CD4-positive, alpha-beta T cell treated with Interleukin-15 for 1 hour (primary cell): ENCODE measurements around the gene LKAAEAR1.

Experiments
- DNase-seq: peaks from one replicate; pipeline ENCODE4 v3.0.0-alpha.2; 2020

The LKAAEAR1 gene

DNA sequence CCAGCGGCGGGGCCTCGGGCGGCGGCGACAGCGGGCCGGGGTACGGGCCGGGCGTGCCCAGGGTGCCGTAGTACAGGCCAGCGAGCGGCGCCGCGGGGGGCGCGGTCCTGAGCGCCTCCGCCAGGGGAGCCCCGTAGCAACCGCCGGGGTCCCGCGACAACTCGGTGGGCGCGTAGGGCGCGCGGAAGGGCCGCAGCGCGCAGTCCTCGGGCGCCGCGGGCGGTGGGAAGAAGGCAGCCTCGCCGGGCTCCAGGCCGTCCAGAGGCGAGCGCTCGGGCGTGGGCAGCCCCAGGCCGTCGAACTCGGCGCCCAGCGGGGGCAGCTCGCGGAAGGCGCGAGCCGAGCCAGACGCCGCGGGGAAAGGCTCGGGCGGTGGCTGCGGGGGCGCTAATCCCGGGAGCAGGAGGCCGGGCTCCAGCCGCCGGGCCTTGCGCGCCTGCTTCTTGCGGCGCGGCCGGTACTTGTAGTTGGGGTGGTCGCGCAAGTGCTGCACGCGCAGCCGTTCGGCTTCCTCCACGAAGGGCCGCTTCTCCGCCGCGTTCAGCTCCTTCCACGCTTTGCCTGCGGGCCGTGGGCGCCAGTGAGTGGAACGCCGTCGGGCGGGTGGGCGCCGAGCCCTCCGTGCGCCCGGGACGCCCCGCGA lies 35.7 kb downstream of the LKAAEAR1 start:
- DNase-seq: no peak

DNA sequence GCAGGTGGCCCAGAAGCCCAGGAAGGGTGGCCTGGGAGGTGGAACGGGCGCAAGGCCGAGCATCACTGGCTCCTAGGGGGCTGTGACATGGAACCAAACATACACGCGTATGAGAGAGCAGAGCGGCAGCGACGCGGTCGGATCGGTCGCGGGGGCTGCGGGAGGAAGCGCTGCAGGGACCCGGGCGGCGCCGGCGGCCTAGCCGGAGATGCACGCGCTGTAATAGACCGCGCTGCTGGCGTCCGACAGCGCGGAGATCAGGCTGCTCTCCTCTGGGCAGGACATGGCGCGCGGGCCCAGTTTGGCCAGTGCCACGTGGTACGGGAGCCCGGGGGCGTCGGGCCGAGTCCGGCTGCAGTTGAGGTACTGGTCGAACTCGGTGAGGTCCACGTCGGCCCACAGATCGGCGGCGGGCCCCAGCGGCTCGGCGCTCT lies 36.2 kb downstream of the LKAAEAR1 start:
- no peak for DNase-seq

DNA sequence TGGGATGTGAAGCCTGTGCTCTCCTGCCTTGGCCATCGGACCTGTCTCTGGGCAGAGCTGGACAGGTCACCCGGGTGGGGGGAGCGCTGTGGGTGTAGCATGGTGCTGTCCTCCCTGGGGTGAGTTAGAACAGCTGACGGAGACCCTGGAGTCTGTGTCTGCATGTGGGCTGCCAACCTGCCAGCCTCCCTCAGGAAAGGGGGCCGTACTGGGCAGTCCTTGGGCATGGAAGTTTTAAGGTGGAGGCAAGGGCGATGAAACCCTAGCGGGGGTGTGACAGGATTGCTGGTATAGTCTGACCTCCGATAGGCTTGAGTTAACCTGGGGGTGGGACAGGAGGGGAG lies 37.2 kb downstream of the LKAAEAR1 start:
- DNase-seq: no peak

DNA sequence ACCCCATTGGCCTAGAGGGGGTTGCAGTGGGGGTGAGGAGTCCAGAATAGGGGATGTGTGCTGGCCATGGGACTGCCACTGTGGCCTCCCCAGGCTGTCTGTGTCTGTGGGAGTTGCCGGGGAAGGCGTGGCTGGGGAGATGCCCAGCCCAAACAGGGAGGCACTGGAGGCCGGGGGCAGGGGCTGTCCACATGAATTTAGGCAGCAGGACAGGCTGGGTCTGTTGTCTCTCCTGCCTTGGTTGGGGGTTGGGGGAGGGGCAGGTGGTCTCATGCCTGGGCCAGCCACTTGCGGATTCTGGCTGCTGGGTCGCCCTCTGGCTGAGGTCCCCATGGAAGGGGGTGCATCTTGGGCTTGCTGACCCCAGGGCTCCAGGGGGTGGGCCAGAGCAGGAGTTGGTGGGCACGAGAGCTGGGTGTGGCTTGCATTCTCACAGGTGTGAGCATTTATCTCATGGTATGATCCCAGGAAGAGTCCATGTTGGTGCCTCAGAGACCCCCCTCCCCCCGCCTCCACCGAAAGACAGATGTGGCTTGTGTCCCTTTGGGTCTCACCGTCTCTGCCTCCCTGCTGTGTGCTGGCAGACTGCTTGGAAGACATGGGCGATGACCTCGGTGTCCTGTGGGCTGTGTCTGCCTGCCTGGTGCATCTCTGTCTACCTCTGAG lies 38.7 kb downstream of the LKAAEAR1 start:
- DNase-seq: no peak

DNA sequence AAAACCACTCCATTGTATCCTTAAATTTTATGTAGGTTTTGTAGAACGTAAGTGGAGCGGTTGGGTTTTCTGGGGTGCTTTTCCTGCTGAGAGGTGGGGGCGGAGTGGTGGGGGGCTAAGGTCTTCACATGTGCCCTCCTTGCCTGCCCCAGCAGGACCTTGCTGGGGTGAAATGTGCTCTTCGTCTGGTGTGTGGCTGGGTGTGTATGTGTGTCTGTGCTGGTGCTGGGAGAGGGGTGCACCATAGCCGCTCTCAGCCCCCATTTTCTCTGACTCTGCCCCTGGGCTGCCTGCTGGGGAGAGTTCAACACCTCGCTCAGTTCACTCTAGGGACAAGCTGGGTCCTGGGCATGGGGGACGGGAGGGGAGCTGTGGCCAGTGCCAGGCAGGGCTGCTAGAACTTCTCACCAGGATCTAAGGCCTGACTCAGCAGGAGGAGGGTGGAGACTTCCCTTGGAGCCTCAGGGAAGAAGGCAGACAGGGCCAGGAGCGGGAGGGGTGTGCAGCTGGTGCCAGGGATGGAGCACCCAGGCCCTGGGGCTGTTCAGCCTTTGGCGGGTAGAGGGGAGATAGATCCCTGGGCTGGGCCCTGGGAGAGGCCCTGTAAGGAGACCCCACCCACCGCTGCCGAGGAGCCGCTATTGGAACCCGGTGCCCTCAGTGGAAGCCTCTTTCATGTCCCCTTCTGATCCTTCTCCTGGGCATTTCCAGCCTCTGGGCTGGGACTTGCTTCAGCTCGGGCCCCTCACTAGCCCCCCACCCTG lies 39.5 kb downstream of the LKAAEAR1 start:
- DNase-seq: no peak

DNA sequence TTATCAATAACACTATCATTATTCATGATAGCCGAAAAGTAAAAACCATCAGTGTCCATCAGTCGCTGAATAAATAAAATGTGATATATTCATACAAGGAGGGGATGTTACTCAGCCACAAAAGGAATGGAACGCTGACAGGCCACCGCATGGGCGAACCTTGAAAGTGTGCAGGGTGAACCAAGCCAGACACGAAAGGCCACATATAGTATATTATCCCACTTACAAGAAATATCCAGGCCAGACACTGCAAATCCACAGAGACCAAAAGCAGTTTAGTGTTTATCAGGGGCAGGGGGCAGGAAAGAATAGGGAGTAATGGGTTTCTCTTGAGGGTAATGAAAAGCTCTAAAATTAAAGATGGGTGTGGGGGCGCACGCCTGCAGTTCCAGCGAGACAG lies 40.4 kb downstream of the LKAAEAR1 start:
- no peak for DNase-seq

DNA sequence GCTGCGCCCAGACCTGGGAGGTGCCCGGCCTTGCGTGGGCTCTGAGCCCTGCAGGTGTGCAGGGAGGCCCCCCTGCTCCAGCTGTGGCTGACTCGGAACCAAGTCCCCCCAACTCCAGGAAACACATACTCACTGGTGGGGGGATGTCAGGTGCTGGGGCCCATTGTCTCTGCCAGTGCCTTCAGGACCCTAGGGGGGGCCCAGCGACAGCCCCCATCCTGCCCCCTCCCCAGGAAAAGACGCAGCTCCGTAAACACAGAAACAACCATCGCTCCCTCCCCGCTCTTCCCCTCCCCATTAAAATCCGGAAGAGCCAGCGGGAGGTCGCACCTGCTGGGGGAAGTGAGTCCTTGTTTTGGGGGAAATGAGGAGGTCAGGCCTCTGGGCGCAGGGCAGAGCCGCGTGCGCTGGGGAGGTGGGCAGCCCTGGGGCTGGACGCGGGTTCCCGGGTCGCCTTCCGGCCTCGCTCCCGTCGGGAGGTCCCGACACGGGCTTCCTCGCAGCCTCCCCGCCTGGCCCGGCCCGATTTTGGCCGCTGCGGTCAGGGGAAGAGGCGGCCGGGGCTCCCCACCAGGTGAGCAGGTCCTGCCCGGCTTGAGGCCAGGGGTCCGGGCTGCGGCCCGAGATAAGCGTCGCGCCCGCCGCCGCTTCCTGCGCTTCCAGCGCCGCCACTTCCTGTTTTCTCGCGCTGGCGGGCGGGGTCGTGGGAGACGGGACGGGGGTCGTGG lies 42.0 kb downstream of the LKAAEAR1 start:
- DNase-seq: no peak

DNA sequence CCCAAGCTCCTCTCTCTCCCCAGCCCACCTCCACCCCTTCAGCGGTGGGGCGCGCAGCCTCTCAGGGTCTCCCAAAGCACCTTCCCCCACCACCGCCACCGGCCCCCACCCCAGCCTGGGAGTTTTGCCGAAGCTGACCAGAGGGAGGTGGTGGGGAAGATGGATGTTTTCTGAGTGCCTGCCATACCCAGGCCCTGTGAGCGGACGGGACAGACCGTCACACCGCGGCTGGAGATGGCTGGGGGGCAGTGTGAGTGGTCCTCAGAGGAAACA lies 42.5 kb downstream of the LKAAEAR1 start:
- no peak for DNase-seq

DNA sequence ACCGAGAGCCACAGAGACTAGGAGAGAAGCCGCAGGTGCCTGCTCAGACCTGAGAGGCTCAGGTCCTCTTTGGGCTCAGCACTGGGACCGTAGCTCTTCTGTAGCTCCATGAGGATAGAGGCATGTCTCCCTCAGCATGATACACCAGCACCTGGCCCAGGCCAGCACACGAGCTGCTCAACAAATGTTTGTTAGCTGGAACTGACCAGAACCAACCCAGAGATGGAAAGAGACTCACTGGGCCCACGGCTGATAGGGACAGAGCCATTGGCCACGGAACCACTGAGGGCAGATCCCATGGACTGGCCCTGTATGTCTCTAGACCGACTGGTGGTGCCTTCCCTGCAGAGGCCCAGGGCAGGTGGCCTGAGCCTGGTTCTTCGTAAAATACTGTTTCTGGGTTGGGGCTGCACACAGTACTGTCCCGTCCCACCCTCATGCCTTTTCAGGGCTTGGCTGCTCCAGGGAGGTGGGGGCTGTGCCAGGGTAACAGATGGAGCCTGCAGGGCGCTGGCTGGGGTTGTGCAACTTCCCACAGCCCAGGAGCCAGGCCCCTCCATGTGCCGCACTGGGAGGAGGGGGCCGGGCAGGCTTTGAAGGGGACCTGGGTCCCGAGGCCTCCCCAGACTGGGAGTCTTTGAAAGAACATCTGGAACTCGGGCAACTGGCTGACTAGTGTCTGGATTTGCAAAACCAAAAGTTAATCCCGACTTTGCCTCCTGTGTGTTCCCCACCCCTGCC lies 43.0 kb downstream of the LKAAEAR1 start:
- no peak for DNase-seq

DNA sequence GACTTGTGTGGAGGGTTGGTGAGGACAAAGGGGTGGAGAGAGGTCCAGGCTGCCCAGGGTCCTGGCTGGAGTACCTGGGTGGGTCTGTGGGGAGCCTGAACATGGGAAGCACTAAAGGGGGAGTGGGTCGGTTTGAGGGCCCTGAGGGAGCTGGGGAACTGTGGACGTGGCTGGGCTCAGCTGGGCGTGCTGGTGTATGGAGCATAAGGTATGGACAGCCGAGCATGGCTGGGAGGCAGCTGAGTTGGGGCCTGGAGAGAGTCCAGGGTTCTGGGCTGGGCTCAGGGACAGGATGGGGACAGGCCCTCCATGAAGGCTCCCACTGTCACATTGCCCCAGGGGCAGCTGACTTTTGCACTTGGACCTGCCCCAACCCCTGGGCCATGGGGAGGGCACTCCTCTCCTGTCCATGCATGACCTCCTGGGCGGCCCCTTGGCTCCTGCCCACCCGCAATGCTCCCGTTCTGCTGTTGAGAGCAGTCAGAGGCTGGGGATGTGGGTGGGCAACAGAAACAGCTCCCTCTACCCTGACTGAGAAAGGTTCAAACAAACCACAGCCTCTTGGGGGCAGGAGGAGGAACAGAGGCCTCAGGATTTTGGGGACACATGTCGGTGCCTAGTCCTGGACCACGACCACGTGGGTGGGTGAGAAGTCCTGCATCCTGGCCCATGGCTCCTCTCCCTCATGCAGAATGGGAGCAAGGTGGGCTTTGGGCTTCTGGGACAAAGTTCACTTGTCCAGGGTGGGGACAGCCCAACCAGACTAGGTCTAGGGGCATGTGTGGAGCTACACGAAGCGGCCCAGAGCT lies 43.8 kb downstream of the LKAAEAR1 start:
- DNase-seq: no peak

DNA sequence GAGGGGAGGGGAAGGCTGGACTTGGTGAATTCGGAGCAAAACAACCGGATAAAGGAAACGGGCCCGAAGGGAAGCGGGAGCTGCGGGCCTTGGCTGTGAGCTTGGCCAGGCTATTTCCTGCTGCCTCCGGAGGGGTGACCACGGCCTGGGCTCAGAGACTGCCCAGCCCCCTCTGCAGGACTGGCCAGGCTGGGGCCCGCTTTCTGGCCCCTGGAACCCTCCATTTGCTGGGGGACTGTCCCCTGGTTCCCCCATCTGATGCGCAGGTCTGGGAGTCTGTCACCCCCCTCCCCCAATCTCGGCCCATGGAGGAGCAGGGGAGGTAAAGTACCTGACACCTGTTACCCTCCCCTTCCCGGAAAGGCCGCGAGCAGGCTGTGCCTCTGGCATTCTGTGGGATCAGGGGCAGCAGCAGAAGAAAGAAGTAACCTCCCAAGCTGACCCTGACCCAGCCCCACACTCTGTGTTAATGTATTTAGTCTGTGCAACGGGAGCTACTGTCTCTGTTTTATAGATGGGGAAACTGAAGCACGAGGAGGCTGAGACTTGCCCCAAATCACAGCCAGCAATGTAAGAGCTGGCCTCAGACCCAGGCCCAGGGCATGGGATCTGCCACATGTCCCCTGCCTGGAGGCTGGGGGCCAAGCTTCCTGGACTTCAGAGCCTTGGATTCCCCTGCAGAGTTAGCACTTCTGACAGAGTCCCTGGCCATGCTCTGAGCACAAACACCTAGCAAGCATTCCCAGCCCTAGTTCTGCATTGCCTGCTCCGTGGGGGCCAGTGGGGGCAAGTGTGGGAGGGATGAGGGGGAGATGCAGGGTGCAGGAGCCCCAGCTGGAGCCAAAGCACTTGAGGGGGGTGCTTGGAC lies 44.7 kb downstream of the LKAAEAR1 start:
- DNase-seq: no peak

DNA sequence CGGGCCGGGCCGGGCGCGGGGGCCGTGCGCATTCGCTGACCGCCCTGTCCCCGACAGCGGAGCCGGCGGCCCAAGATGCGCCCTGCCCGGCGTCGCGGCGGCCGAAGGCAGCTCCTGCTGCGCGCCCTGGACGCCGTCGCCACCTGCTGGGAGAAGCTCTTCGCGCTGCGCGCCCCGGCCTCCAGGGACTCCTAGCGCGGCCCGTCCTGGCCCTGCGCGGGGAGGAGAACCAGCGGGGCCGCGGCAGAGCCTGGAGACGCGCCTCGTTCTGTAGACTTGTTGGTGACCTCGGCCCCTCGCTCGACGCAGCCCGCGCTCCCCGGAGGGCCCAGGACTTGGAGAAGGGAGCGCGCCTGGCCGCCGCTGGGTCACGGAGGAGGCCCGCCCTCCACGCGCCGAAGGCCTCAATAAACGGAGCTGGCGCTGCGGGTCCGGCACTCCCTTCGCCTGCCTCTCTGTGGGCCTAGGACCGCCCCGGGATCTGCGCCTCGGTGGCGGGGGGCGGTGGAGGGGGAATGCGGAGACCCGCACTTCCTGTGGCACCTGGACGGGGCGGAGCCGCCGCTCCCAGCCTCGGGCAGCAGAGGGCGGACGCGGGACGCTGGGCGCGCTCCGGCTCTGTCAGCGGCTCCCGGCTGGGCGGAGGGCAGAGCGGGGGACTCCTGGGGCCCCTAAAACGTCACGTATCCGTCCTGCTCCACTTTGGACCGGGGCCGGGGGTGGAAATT lies 45.5 kb downstream of the LKAAEAR1 start:
- peak; percentile 69 for DNase-seq

DNA sequence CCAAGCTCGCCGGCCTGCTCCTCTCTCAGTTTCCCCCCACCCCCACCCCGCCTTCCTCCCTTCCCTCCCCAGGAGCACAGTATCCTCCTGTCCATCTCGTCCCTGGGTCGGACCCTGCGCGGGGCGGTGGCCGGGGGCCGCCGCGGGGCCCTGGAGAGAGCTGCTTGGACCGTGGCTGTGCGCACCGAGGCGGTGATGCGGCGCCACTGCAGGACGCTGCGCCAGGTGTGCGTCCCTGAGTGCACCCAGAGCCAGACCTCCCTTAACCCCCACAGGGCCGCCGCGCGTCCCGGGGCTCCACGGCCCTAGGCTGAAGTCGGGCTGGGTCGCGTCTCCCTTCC lies 46.0 kb downstream of the LKAAEAR1 start:
- no peak for DNase-seq

DNA sequence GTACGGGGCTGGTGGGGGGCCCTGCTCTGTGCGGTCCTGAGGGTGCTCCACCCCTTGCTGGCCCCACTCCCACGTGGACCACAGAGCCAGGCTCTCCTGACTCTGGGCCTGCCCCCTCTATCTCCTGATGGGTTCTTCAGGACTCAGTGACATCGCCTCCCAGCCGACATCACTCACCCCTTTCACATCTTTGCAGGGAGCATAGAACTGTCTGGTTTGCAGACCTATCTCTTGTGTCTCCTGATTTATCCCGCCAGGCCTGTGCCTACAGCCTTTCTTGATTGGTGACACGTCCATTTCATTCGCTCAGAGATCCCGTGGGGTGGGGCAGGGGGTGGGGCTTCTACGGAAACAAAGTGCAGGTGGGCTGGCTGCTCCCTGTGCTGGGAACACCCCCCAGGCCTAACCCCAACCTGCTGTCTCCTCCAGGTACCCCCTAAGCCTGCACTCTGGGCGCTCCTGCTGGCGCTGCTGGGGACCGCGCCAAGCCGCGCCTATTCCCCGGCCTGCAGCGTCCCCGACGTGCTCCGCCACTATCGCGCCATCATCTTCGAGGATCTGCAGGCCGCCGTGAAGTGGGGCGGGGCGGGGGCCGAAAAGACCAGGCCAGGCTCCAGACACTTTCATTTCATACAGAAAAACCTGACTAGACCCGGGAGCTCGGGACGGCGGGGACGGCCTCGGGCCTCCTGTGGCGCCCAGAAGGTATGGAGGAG lies 46.5 kb downstream of the LKAAEAR1 start:
- DNase-seq: no peak

DNA sequence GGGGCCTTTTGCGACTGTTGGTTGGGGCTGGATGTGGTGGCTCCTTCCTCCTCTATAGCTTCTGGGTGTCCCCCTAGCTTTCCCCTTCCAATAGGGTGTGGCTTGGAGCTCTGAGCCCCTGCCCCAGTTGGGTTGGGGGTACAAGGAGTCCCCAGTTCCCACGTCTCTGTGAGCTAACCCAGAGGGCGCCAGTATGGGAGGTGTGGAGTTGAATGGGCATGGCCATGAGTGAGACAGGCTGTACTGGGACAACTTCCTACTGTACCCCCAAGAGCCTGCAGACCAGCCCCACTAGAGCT lies 47.0 kb downstream of the LKAAEAR1 start:
- no peak for DNase-seq

DNA sequence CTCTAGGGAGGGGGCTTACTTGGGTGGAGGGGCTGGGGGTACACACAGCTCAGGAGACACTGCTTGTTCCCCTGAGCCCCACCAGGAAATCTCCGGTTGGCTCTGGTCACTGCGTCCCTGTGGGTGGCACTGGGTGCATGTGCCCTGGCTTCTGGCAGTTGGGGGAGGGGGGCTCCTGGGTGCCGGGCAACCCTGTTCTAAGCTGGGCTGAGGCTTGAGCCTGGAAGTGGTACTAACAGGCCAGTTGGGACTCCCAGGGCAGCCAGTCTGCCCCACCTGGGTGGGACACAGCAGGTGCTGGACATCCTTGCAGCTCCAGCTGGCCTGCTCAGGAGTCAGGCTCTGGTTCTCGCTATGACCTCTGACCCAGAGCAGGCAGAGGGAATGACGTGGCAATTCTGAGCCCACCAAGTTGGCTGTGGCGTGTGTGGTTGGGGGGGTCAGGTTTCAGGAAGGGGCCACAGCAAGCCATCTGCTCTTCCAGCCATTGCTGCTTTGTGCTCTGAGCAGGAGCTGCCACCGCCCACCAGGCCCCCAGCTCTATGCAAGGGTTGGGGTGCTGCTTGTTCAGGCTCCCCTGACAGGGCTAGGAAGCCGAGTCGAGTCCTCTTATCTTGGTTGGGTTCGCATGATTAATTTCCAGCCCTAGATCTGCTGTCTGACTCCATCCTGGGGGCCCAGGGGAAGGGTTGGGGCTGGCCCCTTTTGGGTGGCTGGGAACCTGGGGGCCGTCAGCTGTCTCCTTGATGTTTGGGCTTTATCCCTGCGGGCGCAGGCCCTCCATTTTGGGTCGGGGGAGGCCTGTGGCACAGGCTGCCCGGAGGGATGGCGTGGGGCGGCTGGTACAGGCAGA lies 47.6 kb downstream of the LKAAEAR1 start:
- no peak for DNase-seq

DNA sequence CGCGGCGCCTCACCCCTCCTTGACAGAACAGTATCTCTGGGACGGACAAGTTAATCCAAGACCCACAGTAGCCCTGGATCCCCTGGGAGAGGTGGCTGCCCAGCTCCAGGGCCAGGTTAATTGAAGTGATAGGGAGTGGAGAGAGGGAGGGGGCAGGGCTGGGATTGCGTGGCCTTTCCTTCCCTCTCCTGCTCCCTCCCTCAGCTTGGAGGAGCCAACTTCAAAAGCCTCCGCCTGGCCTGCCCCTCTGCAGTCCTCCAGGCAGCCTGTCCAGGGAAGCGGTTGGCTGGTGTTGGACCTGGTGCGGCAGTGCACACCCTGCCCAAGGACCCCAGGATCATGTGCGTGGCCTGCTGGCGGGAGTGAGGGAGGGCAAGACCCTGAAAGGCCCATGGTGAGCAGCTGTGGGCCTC lies 48.3 kb downstream of the LKAAEAR1 start, which contains the start of gene C20orf204:
Gene C20orf204 (plus strand): TSS at position 250 of the 413 bp plus-strand sequence. CDS start 142 bp downstream, at position 392.
- DNase-seq: no peak

DNA sequence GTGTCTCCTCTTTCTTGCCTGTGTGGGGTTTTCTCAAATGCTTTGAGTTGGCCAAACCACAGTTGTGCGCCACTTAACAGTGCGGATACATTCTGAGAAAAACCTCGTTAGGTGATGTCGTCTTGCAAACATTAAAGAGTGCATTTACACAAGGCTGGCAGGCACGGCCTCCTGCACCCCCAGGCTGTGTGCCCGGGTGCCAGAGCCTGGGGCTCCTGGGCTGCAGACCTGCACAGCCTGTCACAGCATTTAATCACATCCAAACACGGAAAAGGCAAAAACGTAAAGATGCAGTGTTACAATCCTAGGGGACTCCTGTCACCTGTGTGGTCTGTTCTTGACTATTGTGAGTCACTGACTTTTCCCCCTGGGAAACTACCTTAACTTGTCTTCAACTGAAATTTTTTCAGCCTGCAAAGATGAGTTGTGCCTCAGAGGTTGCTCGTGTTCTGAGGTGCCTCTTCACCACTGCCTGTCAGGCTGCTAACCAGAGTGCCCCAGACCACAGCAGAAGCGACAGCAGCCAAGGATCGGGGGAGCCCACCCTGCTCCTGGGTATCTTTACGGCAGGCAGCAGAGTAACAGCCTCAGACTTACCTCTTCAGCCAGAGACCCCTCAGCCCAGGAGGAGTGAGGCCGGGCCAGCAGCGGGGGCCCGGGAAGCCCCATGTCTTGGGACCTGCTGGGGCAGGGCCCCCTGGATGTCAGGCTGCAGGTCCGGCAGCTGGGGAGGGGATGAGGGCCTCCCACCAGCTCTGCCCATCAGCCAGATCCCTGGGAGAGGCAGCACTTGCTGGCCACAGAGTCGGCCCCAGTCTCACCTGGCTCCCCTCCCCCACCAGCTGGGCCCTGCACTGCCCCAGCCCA lies 48.9 kb downstream of the LKAAEAR1 start:
- peak; percentile 24 for DNase-seq
